ENCODE data around the gene WHRN. TPM values are rescaled to one million over a fixed set of nuclear protein-coding genes. Genes with fewer than 3 reads are reported as not detected.

The WHRN gene
- total RNA-seq, 1 experiment from 2014 or later: 1.4 TPM

DNA sequence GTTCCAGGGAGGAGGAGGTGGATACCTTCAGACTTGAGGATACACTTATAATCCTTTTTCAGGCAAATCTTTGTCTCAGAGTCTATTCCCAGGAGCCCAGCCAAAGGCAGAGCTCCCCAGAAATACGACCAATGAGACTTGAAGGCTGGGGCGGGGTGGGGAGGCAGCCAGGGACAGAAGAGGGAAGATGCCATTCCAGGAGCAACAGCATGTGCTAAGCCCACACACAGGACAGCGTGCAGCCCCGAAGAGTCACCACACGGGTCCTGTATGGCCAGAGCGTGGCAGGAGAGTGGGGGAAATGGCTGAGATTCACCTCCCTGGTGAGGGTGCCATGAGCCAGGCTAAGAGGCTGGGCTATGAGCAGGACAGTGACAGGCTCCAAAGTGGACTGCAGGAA is 35.2 kb downstream of the WHRN start:
- H3K36me3 Mint-ChIP-seq (ENCODE audit: insufficient read depth, unreplicated experiment): no peaks in the 10 kb centered on the region
- intact Hi-C loops (cut with micrococcal nuclease; ENCODE audit: unreplicated experiment): no loop called here
- Histone ChIP-seq H3K36me3 (ENCODE audit: control insufficient read depth, insufficient read depth, low read length) (no peaks in the 10 kb centered on the region), H3K9me3 (no peaks in the 10 kb centered on the region), H3K4me3 (ENCODE audit: low read depth, low read length) (no peak overlapping the region), H3K4me1 (no peaks in the 10 kb centered on the region), H3K27me3 (replicated peaks; ENCODE audit: control insufficient read depth, insufficient read depth, low read length) (no peaks in the 10 kb centered on the region; the same call in 1 of the 2 replicates)
- no peak overlapping the region for H3K4me3 Mint-ChIP-seq (ENCODE audit: unreplicated experiment)
- no peak for TF ChIP-seq CTCF (IDR thresholded peaks at IDR 0.05; ENCODE audit: insufficient read depth in 1 of 2, low read depth in 1 of 2, low read length in 1 of 2, severe bottlenecking in 1 of 2, unreplicated experiment in 1 of 2)
- H3K27me3 Mint-ChIP-seq (ENCODE audit: insufficient read depth, unreplicated experiment): no peaks in the 10 kb centered on the region
- DNase-seq: no peak
- no peak overlapping the region for H3K27ac Mint-ChIP-seq (ENCODE audit: unreplicated experiment)
- H3K4me1 Mint-ChIP-seq (ENCODE audit: low read depth, unreplicated experiment): no peaks in the 10 kb centered on the region
- H3K9me3 Mint-ChIP-seq (ENCODE audit: unreplicated experiment): no peaks in the 10 kb centered on the region
- ChIA-PET CTCF (no interaction called here), POLR2A (no interaction called here)
- no TSS peak for BruUV-seq (replicated peaks)

DNA sequence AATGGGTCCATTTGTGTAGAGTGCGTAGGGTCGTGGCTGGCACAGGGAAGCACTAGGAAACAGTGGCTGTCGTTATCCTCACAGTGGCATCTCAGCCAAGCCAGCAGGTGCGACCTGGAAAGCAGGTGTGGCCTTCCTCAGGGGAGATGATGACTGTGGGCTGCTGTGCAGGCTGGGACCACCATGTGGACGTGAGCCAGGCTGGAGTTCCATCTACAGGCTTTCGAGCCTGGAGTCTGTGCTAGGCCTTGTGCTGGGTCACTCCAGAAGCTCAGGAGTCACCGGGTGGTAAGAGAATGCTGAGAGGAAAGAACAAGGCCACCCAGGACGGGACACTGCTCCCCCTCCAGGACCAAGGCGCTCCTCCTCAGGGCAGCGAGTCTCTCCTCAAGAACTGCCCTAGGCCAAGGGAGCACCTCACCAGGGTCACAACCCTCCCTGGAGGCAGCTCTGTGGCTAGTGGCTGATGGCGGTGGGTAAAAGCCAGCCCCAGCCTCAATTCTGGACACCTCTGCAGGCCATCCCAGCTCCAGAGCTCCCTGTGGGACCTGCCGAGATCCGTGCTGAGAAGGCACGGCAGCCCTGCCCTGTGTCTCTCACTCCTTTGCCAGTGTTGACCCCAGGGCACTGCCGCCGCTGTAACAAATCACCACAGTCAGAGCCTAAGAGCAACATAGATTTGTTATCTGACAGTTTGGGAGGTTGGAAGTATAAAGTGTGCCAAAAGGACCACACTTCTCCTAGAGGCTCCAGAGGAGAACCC is 36.0 kb downstream of the WHRN start:
- POLR2A ChIA-PET: no interaction called here
- Histone ChIP-seq H3K4me3 (ENCODE audit: low read depth, low read length) (no peak overlapping the region), H3K36me3 (ENCODE audit: control insufficient read depth, insufficient read depth, low read length) (no peaks in the 10 kb centered on the region), H3K27me3 (replicated peaks; ENCODE audit: control insufficient read depth, insufficient read depth, low read length) (no peaks in the 10 kb centered on the region), H3K9me3 (no peaks in the 10 kb centered on the region), H3K4me1 (no peaks in the 10 kb centered on the region)
- DNase-seq: no peak
- intact Hi-C loops (cut with micrococcal nuclease; ENCODE audit: unreplicated experiment): no loop called here
- Mint-ChIP-seq H3K27me3 (ENCODE audit: insufficient read depth, unreplicated experiment) (no peaks in the 10 kb centered on the region), H3K9me3 (ENCODE audit: unreplicated experiment) (no peaks in the 10 kb centered on the region), H3K27ac (ENCODE audit: unreplicated experiment) (no peak overlapping the region), H3K4me1 (ENCODE audit: low read depth, unreplicated experiment) (no peaks in the 10 kb centered on the region), H3K36me3 (ENCODE audit: insufficient read depth, unreplicated experiment) (no peaks in the 10 kb centered on the region), H3K4me3 (ENCODE audit: unreplicated experiment) (no peak overlapping the region)
- CTCF ChIA-PET: no interaction called here
- TF ChIP-seq CTCF (IDR thresholded peaks at IDR 0.05; ENCODE audit: insufficient read depth in 1 of 2, low read depth in 1 of 2, low read length in 1 of 2, severe bottlenecking in 1 of 2, unreplicated experiment in 1 of 2): no peak
- no TSS peak for BruUV-seq (replicated peaks)

DNA sequence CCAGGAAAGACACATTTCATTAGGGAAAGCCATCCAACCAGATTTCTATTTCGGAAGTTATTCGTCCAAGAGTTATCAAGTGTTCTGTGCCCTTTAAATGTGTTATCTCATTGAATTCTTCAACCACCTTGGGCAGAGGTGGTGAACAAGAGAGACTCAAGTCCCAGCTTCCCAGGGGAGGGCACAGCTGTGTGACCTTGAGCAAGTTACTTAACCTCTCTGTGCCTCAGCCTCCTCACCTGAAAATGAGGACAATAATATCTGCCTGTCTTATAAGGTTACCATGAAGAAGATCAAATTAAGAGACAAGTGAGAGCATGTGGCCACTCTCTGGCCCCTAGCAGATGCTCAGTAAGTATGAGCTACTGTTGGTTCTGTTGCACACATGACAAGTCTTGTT is 37.4 kb downstream of the WHRN start:
- no peak for DNase-seq
- Histone ChIP-seq H3K4me1 (no peaks in the 10 kb centered on the region), H3K4me3 (ENCODE audit: low read depth, low read length) (no peak overlapping the region), H3K27me3 (replicated peaks; ENCODE audit: control insufficient read depth, insufficient read depth, low read length) (no peaks in the 10 kb centered on the region), H3K36me3 (ENCODE audit: control insufficient read depth, insufficient read depth, low read length) (no peaks in the 10 kb centered on the region), H3K9me3 (no peaks in the 10 kb centered on the region)
- no peaks in the 10 kb centered on the region for H3K27me3 Mint-ChIP-seq (ENCODE audit: insufficient read depth, unreplicated experiment)
- H3K9me3 Mint-ChIP-seq (ENCODE audit: unreplicated experiment): no peaks in the 10 kb centered on the region
- POLR2A ChIA-PET: no interaction called here
- CTCF ChIA-PET: no interaction called here
- H3K4me3 Mint-ChIP-seq (ENCODE audit: unreplicated experiment): no peak overlapping the region
- H3K4me1 Mint-ChIP-seq (ENCODE audit: low read depth, unreplicated experiment): no peaks in the 10 kb centered on the region
- H3K27ac Mint-ChIP-seq (ENCODE audit: unreplicated experiment): no peak overlapping the region
- BruUV-seq (replicated peaks): no TSS peak
- no peak for TF ChIP-seq CTCF (IDR thresholded peaks at IDR 0.05; ENCODE audit: insufficient read depth in 1 of 2, low read depth in 1 of 2, low read length in 1 of 2, severe bottlenecking in 1 of 2, unreplicated experiment in 1 of 2)
- intact Hi-C loops (cut with micrococcal nuclease; ENCODE audit: unreplicated experiment): no loop called here
- H3K36me3 Mint-ChIP-seq (ENCODE audit: insufficient read depth, unreplicated experiment): no peaks in the 10 kb centered on the region
